Stimulated activated CD8-positive, alpha-beta memory T cell treated with anti-CD3 and anti-CD28 coated beads, Interleukin-4, amount 100 ng/mL, for 24 hours (primary cell): ENCODE data around the gene GFY.

Source experiments
- DNase-seq: peaks from one replicate; pipeline ENCODE4 v3.0.0-alpha.2; 2020; ENCODE audit warnings: low read depth

GFY gene

GRCh38 chr19:49408816-49409440, 16.3 kb upstream of the GFY start:
- DNase-seq: no peak

GRCh38 chr19:49409441-49410029, 15.7 kb upstream of the GFY start:
- no peak for DNase-seq

GRCh38 chr19:49411681-49412326, 13.4 kb upstream of the GFY start:
- DNase-seq: no peak

GRCh38 chr19:49413348-49413747, 11.8 kb upstream of the GFY start:
- DNase-seq: no peak

GRCh38 chr19:49414256-49414655, 10.9 kb upstream of the GFY start:
- no peak for DNase-seq

- no peak for DNase-seq
Observed at GRCh38 chr19:49415102-49415809, 9.9 kb upstream of the GFY start.

- DNase-seq: no peak
Observed at GRCh38 chr19:49415810-49416200, 9.4 kb upstream of the GFY start.

GRCh38 chr19:49417088-49417487, 8.1 kb upstream of the GFY start:
- DNase-seq: no peak

- no peak for DNase-seq
Observed at GRCh38 chr19:49418511-49418910, 6.7 kb upstream of the GFY start.

- no peak for DNase-seq
Observed at GRCh38 chr19:49419173-49419572, 6.0 kb upstream of the GFY start.

GRCh38 chr19:49420227-49420626, 5.0 kb upstream of the GFY start:
- no peak for DNase-seq

- DNase-seq: no peak
Observed at GRCh38 chr19:49421039-49421877, 3.9 kb upstream of the GFY start.

- no peak for DNase-seq
Observed at GRCh38 chr19:49421878-49422202, 3.3 kb upstream of the GFY start.

GRCh38 chr19:49422407-49423070, 2.6 kb upstream of the GFY start:
- DNase-seq: no peak

GRCh38 chr19:49423071-49423984, 1.9 kb upstream of the GFY start, which contains the start of gene PTH2:
Gene PTH2 (minus strand): TSS chr19:49423441. CDS start chr19:49423339, 102 bp downstream.
- no peak for DNase-seq

GRCh38 chr19:49423985-49424303, 1.2 kb upstream of the GFY start:
- DNase-seq: no peak

- DNase-seq: no peak
Observed at GRCh38 chr19:49425922-49426592, 869 bp downstream of the GFY start.

- no peak for DNase-seq
Observed at GRCh38 chr19:49427339-49427738, 2.2 kb downstream of the GFY start.

- DNase-seq: no peak
Observed at GRCh38 chr19:49427855-49428546, 2.8 kb downstream of the GFY start.
